GM23338 (cell line): ENCODE results near the gene MAPK12. TPM values are rescaled to one million over a fixed set of nuclear protein-coding genes. Genes with fewer than 3 reads are reported as not detected.

Experiments
- ATAC-seq: fragments of 200-7000 bp; cut with Tn5 transposase; 3 replicates; pipeline ENCODE4 v1.9.1; 2020
- DNase-seq: peaks from one replicate; pipeline ENCODE4 v3.0.0-alpha.2; 2015; ENCODE audit warnings: low spot score
- H2AFZ ChIP-seq: fragments of 200-600 bp; sonication (generic); 2 replicates; pipeline ENCODE4 v1.8.0; 2016; ENCODE audit warnings: antibody characterized with exemption, mild to moderate bottlenecking, moderate library complexity
- H3F3A ChIP-seq: fragments of 200-600 bp; sonication (generic); replicated peaks from 2 replicates; pipeline ENCODE4 v1.8.0; 2017; ENCODE audit warnings: antibody characterized with exemption, mixed run types, low read depth
- H3K27ac ChIP-seq: fragments of 200-600 bp; sonication (generic); 2 replicates; pipeline ENCODE4 v1.6.1; 2016; ENCODE audit warnings: low read depth
- H3K27me3 ChIP-seq: fragments of 200-600 bp; sonication (generic); 2 replicates; pipeline ENCODE4 v1.8.0; 2016; ENCODE audit warnings: mild to moderate bottlenecking, mixed run types, moderate library complexity; ENCODE audit not compliant: insufficient read depth
- H3K36me3 ChIP-seq: fragments of 200-600 bp; sonication (generic); 2 replicates; pipeline ENCODE4 v1.8.0; 2016; ENCODE audit warnings: mild to moderate bottlenecking; ENCODE audit not compliant: insufficient read depth
- H3K4me1 ChIP-seq: fragments of 200-600 bp; sonication (generic); 2 replicates; pipeline ENCODE4 v1.8.0; 2016; ENCODE audit warnings: mild to moderate bottlenecking, moderate library complexity; ENCODE audit not compliant: insufficient read depth
- H3K4me2 ChIP-seq: fragments of 200-600 bp; sonication (generic); 2 replicates; pipeline ENCODE4 v1.7.1; 2017; ENCODE audit warnings: mixed run types
- H3K4me3 ChIP-seq: fragments of 200-600 bp; sonication (generic); 2 replicates; pipeline ENCODE4 v1.6.1; 2016; ENCODE audit warnings: mixed run types
- H3K79me2 ChIP-seq: fragments of 200-600 bp; sonication (generic); replicated peaks from 2 replicates; pipeline ENCODE4 v1.8.0; 2017; ENCODE audit warnings: mild to moderate bottlenecking; ENCODE audit not compliant: insufficient read depth
- H3K9me2 ChIP-seq: fragments of 200-600 bp; sonication (generic); 2 replicates; pipeline ENCODE4 v1.8.0; 2017; ENCODE audit not compliant: insufficient read depth
- H4K20me1 ChIP-seq: fragments of 200-600 bp; sonication (generic); replicated peaks from 2 replicates; pipeline ENCODE4 v1.8.0; 2017; ENCODE audit warnings: mild to moderate bottlenecking; ENCODE audit not compliant: insufficient read depth
- H3K27ac Mint-ChIP-seq: 2 replicates; pipeline ENCODE4 v1.8.0; 2020; ENCODE audit warnings: inconsistent platforms, mild to moderate bottlenecking, moderate library complexity, mixed read lengths
- H3K27me3 Mint-ChIP-seq: 3 replicates; pipeline ENCODE4 v1.8.0; 2022; ENCODE audit warnings: low read depth, mild to moderate bottlenecking, moderate library complexity, mixed read lengths, inconsistent platforms; ENCODE audit not compliant: insufficient read depth, poor library complexity
- H3K36me3 Mint-ChIP-seq: 3 replicates; pipeline ENCODE4 v1.8.0; 2021; ENCODE audit warnings: low read depth, mild to moderate bottlenecking, inconsistent platforms, moderate library complexity, mixed read lengths
- H3K4me1 Mint-ChIP-seq: 3 replicates; pipeline ENCODE4 v1.8.0; 2020; ENCODE audit warnings: mild to moderate bottlenecking, inconsistent platforms, mixed read lengths
- H3K4me3 Mint-ChIP-seq: 3 replicates; pipeline ENCODE4 v1.8.0; 2021; ENCODE audit warnings: moderate library complexity, mild to moderate bottlenecking, inconsistent platforms, mixed read lengths
- H3K9me3 Mint-ChIP-seq: 3 replicates; pipeline ENCODE4 v1.8.0; 2020; ENCODE audit warnings: moderate library complexity, mild to moderate bottlenecking, inconsistent platforms, mixed read lengths
- ETS1 ChIP-seq: IDR thresholded peaks from 2 replicates; pipeline ENCODE4 v1.6.1; 2016; ENCODE audit warnings: antibody characterized with exemption
- JUNB ChIP-seq: IDR thresholded peaks from one replicate; pipeline ENCODE4 v1.6.1; 2016; ENCODE audit warnings: antibody characterized with exemption; ENCODE audit not compliant: unreplicated experiment
- STAT1 ChIP-seq: IDR thresholded peaks from one replicate; pipeline ENCODE4 v1.6.1; 2016; ENCODE audit warnings: antibody characterized with exemption; ENCODE audit not compliant: unreplicated experiment
- ZNF462 ChIP-seq: fragments of 250-450 bp; sonication (Bioruptor Pico); IDR thresholded peaks from 2 replicates; pipeline ENCODE4 v1.5.0; 2020; ENCODE audit warnings: mild to moderate bottlenecking, moderate library complexity
- polyA plus RNA-seq: library from polyadenylated mRNA; unstranded; fragments of >200 nt; fragmentation: Nextera tagmentation; extraction: Ambion mirVana; gene quantifications from 2 replicates; pipeline ENCODE4 v1.2.1, GENCODE V29; 2016
- total RNA-seq: library from RNA; depleted of rRNA; stranded (reverse); fragments of >200 nt; shearing (Covaris generic); gene quantifications from 2 replicates; pipeline ENCODE4 v1.2.3, GENCODE V29; 2014

Gene MAPK12
- total and polyA plus RNA-seq, 2 experiments from 2014 or later, result 10.4 to 26.1 TPM

- Histone ChIP-seq H3K27me3 (peaks cover 11% of the 10 kb centered on the region), H2AFZ (no peak overlapping the region), H3K27ac (no peak overlapping the region), H3K79me2 (no peaks in the 10 kb centered on the region), H3K4me3 (peak overlapping the region; percentile 69; the same call in 1 of the 2 replicates), H4K20me1 (peaks cover 5% of the 10 kb centered on the region), H3F3A (0 out of 2 replicates have a peak, but pooled peaks cover 6% of the 10 kb centered on the region), H3K4me1 (peaks cover 19% of the 10 kb centered on the region; the same call in 1 of the 2 replicates), H3K36me3 (no peaks in the 10 kb centered on the region), H3K4me2 (peak overlapping the region; percentile 88), H3K9me2 (no peaks in the 10 kb centered on the region)
- no peaks in the 10 kb centered on the region for H3K9me3 Mint-ChIP-seq
- H3K27me3 Mint-ChIP-seq, result peaks cover 29% of the 10 kb centered on the region
- H3K4me3 Mint-ChIP-seq, result peak overlapping the region; percentile 70; the same call in 1 of the 3 replicates
- H3K36me3 Mint-ChIP-seq, result no peaks in the 10 kb centered on the region
- H3K27ac Mint-ChIP-seq, result no peak overlapping the region
- no peak for DNase-seq
- H3K4me1 Mint-ChIP-seq, result peaks cover 20% of the 10 kb centered on the region
- ATAC-seq, result no peak
- no peak for TF ChIP-seq ETS1
- no peak for TF ChIP-seq JUNB
- TF ChIP-seq ZNF462 (CRISPR knock-in tag), result no peak
- no peak for TF ChIP-seq STAT1
Measured at GRCh38 chr22:50305393-50305922, 44.0 kb upstream of the MAPK12 start.
